GM12878 (cell line): ENCODE measurements around the gene PORCN. TPM values are rescaled to one million over a fixed set of nuclear protein-coding genes. Genes with fewer than 3 reads are reported as not detected.

ENCODE experiments used
- ATAC-seq: fragments of 200-7000 bp; cut with Tn5 transposase; 3 replicates; pipeline ENCODE4 v1.9.1; 2020; ENCODE audit warnings: mild to moderate bottlenecking, moderate library complexity
- BruUV-seq: library from RNA; stranded (reverse); fragments of 400-500 nt; replicated peaks from 2 replicates; lab custom pipeline; 2021; lab: Mats Ljungman, UMichigan
- CTCF ChIA-PET: fragments of 300-600 bp; sonication (Branson Sonifier 250); formaldehyde crosslinking; extraction: SDS; loops from one replicate; lab custom pipeline; 2021; ENCODE audit warnings: inconsistent platforms; lab: Yijun Ruan, JAX
- POLR2A ChIA-PET: fragments of 350-600 bp; formaldehyde crosslinking; extraction: SDS; loops from one replicate; lab custom pipeline; 2021; ENCODE audit warnings: inconsistent platforms; lab: Charles Lee
- RAD21 ChIA-PET: fragments of 300-600 bp; sonication (Branson Sonifier 250); formaldehyde crosslinking; loops from one replicate; lab custom pipeline; 2023; ENCODE audit warnings: antibody characterized with exemption; ENCODE audit not compliant: unreplicated experiment; lab: Charles Lee
- SMC1A ChIA-PET: fragments of 300-600 bp; sonication (Branson Sonifier 250); formaldehyde crosslinking; loops from one replicate; lab custom pipeline; 2023; ENCODE audit not compliant: unreplicated experiment, uncharacterized antibody; lab: Charles Lee
- DNase-seq: peaks from one replicate; pipeline ENCODE4 v3.0.0-alpha.2; 2011; ENCODE audit warnings: low read depth, low spot score
- FAIRE-seq: peaks from 3 replicates; lab custom pipeline; 2011; peaks lifted over from hg19 to GRCh38; lab: Jason Lieb, UNC
- H2AFZ ChIP-seq: 2 replicates; pipeline ENCODE4 v1.6.0; 2011; ENCODE audit warnings: low read depth, low read length, control low read depth; ENCODE audit not compliant: control insufficient read depth
- H3K27ac ChIP-seq: 2 replicates; pipeline ENCODE4 v1.5.1; 2011; ENCODE audit warnings: control low read depth; ENCODE audit not compliant: control insufficient read depth, insufficient read depth
- H3K27me3 ChIP-seq, 2 experiments: replicated peaks in 1 of 2; 2 replicates each; pipeline versions ENCODE4 v1.6.0 to v1.6.1; 2011; ENCODE audit warnings: low read length in 1 of 2; ENCODE audit not compliant: control insufficient read depth in 2 of 2, insufficient read depth in 2 of 2
- H3K36me3 ChIP-seq, 2 experiments: 2 replicates each; pipeline ENCODE4 v1.5.1; 2011; ENCODE audit warnings: low read length in 1 of 2; ENCODE audit not compliant: control insufficient read depth in 2 of 2, insufficient read depth in 2 of 2
- H3K4me1 ChIP-seq: 2 replicates; pipeline ENCODE4 v1.6.1; 2011; ENCODE audit warnings: mild to moderate bottlenecking, low read length, moderate library complexity, mixed read lengths; ENCODE audit not compliant: control insufficient read depth, insufficient read depth
- H3K4me2 ChIP-seq: 2 replicates; pipeline ENCODE4 v1.6.0; 2011; ENCODE audit warnings: control low read depth; ENCODE audit not compliant: control insufficient read depth, insufficient read depth
- H3K4me3 ChIP-seq: fragments of 200-600 bp; sonication (generic); 2 replicates; pipeline ENCODE4 v1.5.1; 2016
- H3K79me2 ChIP-seq: 2 replicates; pipeline ENCODE4 v1.6.0; 2011; ENCODE audit warnings: low read length; ENCODE audit not compliant: control insufficient read depth, insufficient read depth
- H3K9ac ChIP-seq: 2 replicates; pipeline ENCODE4 v1.8.0; 2011; ENCODE audit warnings: low read length, control low read depth, mixed read lengths; ENCODE audit not compliant: control insufficient read depth, insufficient read depth
- H3K9me3 ChIP-seq: replicated peaks from 3 replicates; pipeline ENCODE4 v1.5.1; 2011; ENCODE audit warnings: mild to moderate bottlenecking, low read length; ENCODE audit not compliant: control insufficient read depth, insufficient read depth
- H4K20me1 ChIP-seq: 2 replicates; pipeline ENCODE4 v1.6.0; 2011; ENCODE audit not compliant: control insufficient read depth, insufficient read depth
- FOXK2 ChIP-seq: fragments of 450-650 bp; IDR thresholded peaks from 2 replicates; pipeline ENCODE4 v1.6.1; 2017; ENCODE audit warnings: mild to moderate bottlenecking, moderate library complexity
- MLLT1 ChIP-seq: fragments of 450-650 bp; IDR thresholded peaks from 2 replicates; pipeline ENCODE4 v1.6.1; 2016; ENCODE audit warnings: mild to moderate bottlenecking
- PKNOX1 ChIP-seq: fragments of 450-650 bp; IDR thresholded peaks from 2 replicates; pipeline ENCODE4 v1.6.1; 2016; ENCODE audit warnings: mild to moderate bottlenecking
- SUPT20H ChIP-seq: IDR thresholded peaks from 2 replicates; pipeline ENCODE4 v1.6.1; 2011; ENCODE audit warnings: low read depth, mild to moderate bottlenecking, low read length, moderate library complexity, borderline replicate concordance; ENCODE audit not compliant: control insufficient read depth
- WGBS: methylation state at CpG from one replicate; pipeline ENCODE4 v1.1.6; 2016; ENCODE audit warnings: low lambda C conversion rate; ENCODE audit not compliant: insufficient replicate concordance, insufficient coverage; ENCODE audit errors: missing lambda C conversion rate; 5-methylcytosine and 5-hydroxymethylcytosine counted together
- in situ Hi-C: fragments of 300-500 bp; cut with MboI; formaldehyde crosslinking; loops from 9 replicates; pipeline ENCODE4 v1.14.3; 2018; ENCODE audit warnings: mixed read lengths
- intact Hi-C: fragments of 100-400 bp; cut with micrococcal nuclease; formaldehyde crosslinking; loops from one replicate; pipeline ENCODE4 v1.14.2; 2022; ENCODE audit not compliant: unreplicated experiment
- polyA plus RNA-seq, 11 experiments: library from polyadenylated mRNA; depleted of rRNA in 4 of 11; unstranded in 6 of 11; stranded (reverse) in 5 of 11; fragments of >200 nt; fragmentation: Nextera tagmentation in 4 of 11; fragmentation: Illumina TruSeq in 1 of 11; extraction: Ambion mirVana in 4 of 11; extraction: Trizol in 1 of 11; gene quantifications; 1 replicate in 1 of 11; 2 replicates in 10 of 11; pipeline versions ENCODE4 v1.2.1 to v1.2.3, GENCODE V29; 2011 to 2016; ENCODE audit warnings: inconsistent platforms in 2 of 11, missing spikeins in 2 of 11, low read depth in 1 of 11
- total RNA-seq, 4 experiments: library from RNA; depleted of rRNA in 3 of 4; stranded (reverse); fragments of >200 nt in 3 of 4; fragmentation: Illumina TruSeq in 1 of 4; extraction: Trizol in 1 of 4; gene quantifications; 2 replicates each; pipeline versions ENCODE4 v1.2.1 to v1.2.3, GENCODE V29; 2013 to 2021

Gene PORCN
- total and polyA plus RNA-seq, 10 of the 15 experiments (the other 5 are each of a cell fraction or from before 2014, with no cell fraction given), result 0.27 to 21.0 (median 14.1) TPM

- POLR2A ChIA-PET, result no interaction called here
- Histone ChIP-seq H3K9ac (no peak overlapping the region), H3K79me2 (no peaks in the 10 kb centered on the region), H3K27me3 (no peaks in the 10 kb centered on the region), H3K4me1 (no peaks in the 10 kb centered on the region), H4K20me1 (no peaks in the 10 kb centered on the region), H2AFZ (no peak overlapping the region), H3K4me3 (no peak overlapping the region), H3K27ac (no peak overlapping the region), H3K9me3 (no peaks in the 10 kb centered on the region), H3K36me3 (peaks cover 0 to 2% of the 10 kb centered on the region in 2 experiments), H3K4me2 (no peak overlapping the region)
- ATAC-seq, result no peak
- CTCF ChIA-PET, result no interaction called here
- WGBS, result 64% methylated on average over 1 of the region's 1 CpG
- FAIRE-seq, result no peak
- DNase-seq, result no peak
- no TSS peak for BruUV-seq
- in situ Hi-C loops (no loop called here), intact Hi-C loops (no loop called here)
- SMC1A ChIA-PET, result no interaction called here
- no peak for TF ChIP-seq SUPT20H
- RAD21 ChIA-PET, result no interaction called here
Measured at GRCh38 chrX:48532161-48532560, 23.4 kb downstream of the PORCN start.

GRCh38 chrX:48533165-48533564 lies 24.4 kb downstream of the PORCN start:
- no peak for DNase-seq
- intact Hi-C loops (no loop called here), in situ Hi-C loops (no loop called here)
- H3K36me3 ChIP-seq, result peaks cover 0 to 1% of the 10 kb centered on the region in 2 experiments; a peak in 3 of 4 replicates
- H3K27me3 ChIP-seq, result no peaks in the 10 kb centered on the region
- no peaks in the 10 kb centered on the region for H4K20me1 ChIP-seq
- H3K9ac ChIP-seq, result no peak overlapping the region
- no peak overlapping the region for H3K27ac ChIP-seq
- RAD21 ChIA-PET, result no interaction called here
- no peaks in the 10 kb centered on the region for H3K4me1 ChIP-seq
- no peak for TF ChIP-seq FOXK2
- peak; percentile 33; the same call in 1 of the 2 replicates for TF ChIP-seq PKNOX1
- TF ChIP-seq MLLT1, result no peak
- H3K4me3 ChIP-seq, result no peak overlapping the region
- FAIRE-seq, result no peak
- 38% methylated on average over 3 of the region's 3 CpGs for WGBS
- no peak for ATAC-seq
- POLR2A ChIA-PET, result no interaction called here
- no peaks in the 10 kb centered on the region for H3K79me2 ChIP-seq
- H2AFZ ChIP-seq, result no peak overlapping the region
- no TSS peak for BruUV-seq
- no peaks in the 10 kb centered on the region for H3K9me3 ChIP-seq
- SMC1A ChIA-PET, result no interaction called here
- CTCF ChIA-PET, result no interaction called here
- no peak overlapping the region for H3K4me2 ChIP-seq
